ENCODE measurements around the gene PAK3.

The PAK3 gene

DNA sequence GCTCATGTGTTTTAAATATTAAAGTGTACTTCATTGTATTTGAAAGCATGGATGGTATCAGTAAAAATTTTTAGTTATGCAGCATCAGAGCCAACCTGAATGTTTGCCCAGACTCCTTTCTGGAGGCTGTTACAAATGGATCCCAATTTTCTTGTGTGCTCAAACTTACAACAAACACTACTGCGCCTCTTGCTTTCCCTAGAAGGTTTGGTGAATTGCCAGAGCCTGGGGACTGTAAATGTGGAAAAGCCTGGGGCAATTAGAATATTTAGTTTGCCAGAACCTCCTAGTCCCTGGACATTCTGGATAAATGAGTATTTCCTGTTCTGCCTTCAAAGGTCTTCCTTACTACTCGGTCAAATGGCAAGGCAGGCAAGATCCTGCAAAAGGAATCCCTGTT is 169.5 kb downstream of the PAK3 start:
- no peak for DNase-seq (ENCODE audit: low read depth)
- TF ChIP-seq CTCF (IDR thresholded peaks at IDR 0.05; ENCODE audit: low read length, missing control alignments): no peak
- no peak overlapping the region for H3K4me3 ChIP-seq (replicated peaks; ENCODE audit: low read depth, low read length)

GRCh38 chrX:111268506-111268905 is 172.5 kb downstream of the PAK3 start:
- H3K4me3 ChIP-seq (replicated peaks; ENCODE audit: low read depth, low read length): no peak overlapping the region
- TF ChIP-seq CTCF (IDR thresholded peaks at IDR 0.05; ENCODE audit: low read length, missing control alignments): no peak
- no peak for DNase-seq (ENCODE audit: low read depth)

DNA sequence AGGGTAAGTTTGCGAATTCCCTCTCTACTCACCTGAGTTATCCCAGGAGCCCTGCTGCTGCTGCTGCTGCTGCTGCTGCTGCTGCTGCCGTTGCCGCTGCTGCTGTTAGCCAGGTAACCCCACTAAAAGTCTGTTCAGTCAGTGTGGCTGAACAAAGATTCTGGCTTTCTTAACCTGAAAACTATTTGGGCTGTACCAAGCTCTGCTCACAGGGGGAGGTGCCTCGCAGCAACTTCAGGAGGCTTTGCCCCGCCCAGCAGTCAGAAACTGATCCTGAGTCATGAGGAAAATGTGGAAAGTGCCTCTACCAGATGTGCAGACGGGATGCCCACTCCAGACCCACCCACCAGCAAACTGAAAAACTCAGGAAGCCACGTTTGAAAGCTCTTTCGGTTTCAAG is 174.3 kb downstream of the PAK3 start, which contains the start of gene CAPN6:
Gene CAPN6, minus strand, starts transcription at position 145 of the 400 bp plus-strand sequence. CDS start 6,547 bp downstream, outside the sequence.
- DNase-seq (ENCODE audit: low read depth): no peak
- no peak for TF ChIP-seq CTCF (IDR thresholded peaks at IDR 0.05; ENCODE audit: low read length, missing control alignments)
- no peak within 1 kb of the TSS for H3K4me3 ChIP-seq (replicated peaks; ENCODE audit: low read depth, low read length)
